ENCODE measurements around the gene PRPF31.
A peak's percentile ranks its signal among the peaks of the same experiment; 100 is the strongest.

Gene PRPF31

DNA sequence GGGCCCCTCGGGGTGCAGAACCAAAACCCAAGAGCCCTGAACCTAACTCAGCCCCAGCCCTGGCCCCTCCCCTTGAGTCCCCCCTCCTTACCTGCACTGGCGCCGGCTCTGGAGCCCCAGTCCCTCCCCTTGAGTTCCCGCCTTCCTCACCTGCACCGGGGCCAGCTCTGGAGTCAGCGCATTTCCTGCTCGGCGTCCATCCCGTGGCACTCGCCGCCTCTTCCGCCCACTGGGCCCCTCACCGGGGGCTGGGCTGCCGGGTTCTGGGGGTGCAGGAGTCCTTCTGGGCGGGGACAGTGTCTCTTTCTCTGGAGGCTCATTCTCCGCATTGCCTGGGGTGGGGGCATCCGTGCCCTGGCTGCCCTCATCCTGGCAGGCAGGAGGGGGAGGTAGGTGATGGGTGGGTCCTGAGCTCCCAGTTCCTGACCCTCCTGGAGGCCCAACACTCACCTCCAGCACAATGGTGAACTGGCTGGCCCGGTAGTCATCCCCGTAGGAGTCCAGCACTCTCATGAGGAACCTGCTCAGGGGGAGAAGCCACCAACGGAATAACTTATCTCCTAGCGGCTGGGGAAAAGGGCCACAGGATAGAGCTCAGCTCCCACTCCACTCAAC, 7.6 kb upstream of the PRPF31 start:
- no peak for DNase-seq (ENCODE audit: low read depth)

DNA sequence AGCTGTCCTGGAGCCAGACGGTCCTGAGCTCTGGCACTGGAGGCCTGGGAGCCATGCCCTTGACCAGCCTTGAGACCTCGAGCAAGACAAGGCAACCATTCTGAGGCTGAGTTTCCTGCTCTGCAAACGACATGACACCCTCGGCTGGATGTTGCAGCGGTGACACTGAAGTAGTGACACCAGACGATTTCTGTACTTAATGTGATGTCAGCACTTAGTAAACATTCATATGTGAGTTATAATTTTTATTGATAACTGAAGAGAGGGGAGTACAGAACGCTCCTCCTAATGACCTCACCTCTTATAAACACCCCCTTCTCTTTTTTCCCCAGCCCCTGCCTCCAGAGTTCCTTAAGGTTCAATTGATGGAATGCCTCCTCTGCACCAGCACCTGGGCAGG, 7.1 kb upstream of the PRPF31 start:
- DNase-seq (ENCODE audit: low read depth): no peak

DNA sequence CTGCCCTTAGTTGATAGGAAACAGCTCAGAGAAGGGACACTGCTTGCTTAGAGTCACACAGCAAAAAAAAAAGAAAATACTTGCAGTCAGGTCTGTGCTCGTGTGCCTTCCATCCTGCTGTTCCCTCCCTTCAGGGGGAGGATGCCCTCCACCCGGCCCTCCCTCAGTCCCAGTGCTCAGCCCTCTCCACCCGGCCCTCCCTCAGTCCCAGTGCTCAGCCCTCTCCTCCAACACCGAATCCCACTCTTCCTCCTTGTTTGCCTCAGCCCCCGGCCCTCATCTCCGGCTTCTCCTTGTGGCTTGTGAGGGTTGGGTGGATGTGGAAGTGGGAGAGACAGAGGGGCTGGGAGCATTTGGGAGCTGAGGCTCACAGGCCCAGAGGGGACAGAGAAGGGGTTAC, 5.9 kb upstream of the PRPF31 start:
- no peak for DNase-seq (ENCODE audit: low read depth)

DNA sequence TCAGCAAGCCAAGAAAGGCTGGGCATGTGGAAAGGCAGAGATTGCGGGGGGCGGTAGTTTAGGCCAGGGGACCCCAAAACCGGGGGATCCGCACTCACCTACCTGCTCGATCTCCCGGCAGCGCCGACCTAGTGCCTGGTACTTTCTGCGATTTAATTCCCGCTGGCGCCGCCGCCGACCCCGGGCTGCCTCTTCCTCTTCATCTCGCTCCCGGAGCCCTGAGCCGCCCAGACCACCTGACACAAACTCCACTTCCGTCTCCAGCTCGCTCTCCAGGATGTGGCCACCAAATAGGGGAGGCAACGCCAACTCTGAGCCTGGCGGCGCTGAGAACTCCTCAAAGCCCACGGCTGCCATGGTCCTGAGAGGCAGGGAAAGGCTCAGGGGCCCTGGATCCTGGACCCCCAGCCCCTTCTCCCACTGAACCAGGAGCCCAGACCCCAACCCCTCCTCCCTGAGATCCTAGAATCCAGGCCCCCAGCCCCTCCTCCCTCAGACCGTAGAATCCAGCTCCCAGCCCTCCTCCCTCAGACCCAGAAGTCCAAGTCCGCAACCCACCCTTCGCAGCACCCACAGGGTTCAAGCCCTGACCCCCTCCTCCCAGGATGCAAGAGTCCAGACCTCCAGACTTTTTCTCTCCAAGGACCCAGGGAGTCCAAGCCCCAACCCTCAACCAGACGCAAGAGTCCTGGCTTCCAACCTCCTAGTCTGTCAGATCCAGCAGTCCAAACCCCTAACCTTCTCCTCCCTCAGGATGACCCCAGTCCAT, 1.0 kb upstream of the PRPF31 start:
- DNase-seq (ENCODE audit: low read depth): peak; percentile 15

DNA sequence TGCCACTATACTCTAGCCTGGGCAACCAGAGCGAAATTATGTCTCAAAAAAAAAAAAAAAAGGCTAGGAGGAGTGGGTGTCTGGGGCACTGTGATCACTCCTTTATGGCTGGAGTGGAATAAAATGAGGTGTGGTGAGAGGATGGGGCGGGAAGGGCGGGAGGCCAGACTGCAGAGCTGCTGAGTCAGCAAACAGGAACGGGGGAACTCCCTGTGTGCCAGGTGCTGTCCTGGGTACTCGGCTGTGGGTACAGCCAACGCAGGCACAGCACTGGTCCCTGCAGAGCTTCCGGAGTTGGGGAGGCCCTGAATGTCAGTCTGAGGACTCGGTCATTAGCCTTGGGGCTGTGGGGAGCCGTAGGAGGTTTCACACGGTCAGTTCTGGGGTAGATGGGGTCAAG, 5.7 kb downstream of the PRPF31 start:
- DNase-seq (ENCODE audit: low read depth): no peak

DNA sequence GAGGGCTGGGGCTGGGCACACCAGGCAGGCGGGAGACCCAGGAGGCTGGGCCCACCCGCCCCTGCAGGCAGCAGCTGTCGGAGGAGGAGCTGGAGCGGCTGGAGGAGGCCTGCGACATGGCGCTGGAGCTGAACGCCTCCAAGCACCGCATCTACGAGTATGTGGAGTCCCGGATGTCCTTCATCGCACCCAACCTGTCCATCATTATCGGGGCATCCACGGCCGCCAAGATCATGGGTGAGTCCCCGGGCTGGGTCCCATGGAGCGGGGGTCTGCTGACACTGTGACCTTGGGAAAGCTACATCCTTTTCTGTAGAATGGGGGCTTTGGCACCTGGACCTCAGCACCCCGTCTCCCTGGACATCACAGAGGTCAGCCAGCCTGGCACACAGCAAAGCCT, 8.1 kb downstream of the PRPF31 start:
- DNase-seq (ENCODE audit: low read depth): no peak

DNA sequence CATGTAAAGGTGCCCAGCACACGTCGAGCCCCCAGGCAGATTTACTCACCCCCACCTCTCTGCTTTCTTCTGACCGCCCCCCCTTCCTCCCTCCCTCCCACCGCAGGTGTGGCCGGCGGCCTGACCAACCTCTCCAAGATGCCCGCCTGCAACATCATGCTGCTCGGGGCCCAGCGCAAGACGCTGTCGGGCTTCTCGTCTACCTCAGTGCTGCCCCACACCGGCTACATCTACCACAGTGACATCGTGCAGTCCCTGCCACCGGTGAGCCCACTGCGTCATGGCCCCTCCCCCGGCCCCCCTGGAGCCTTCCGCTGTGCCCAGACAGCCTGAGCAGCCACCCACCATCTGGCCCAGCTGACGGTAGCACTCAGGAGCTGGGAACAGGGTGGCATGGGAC, 8.8 kb downstream of the PRPF31 start:
- no peak for DNase-seq (ENCODE audit: low read depth)

DNA sequence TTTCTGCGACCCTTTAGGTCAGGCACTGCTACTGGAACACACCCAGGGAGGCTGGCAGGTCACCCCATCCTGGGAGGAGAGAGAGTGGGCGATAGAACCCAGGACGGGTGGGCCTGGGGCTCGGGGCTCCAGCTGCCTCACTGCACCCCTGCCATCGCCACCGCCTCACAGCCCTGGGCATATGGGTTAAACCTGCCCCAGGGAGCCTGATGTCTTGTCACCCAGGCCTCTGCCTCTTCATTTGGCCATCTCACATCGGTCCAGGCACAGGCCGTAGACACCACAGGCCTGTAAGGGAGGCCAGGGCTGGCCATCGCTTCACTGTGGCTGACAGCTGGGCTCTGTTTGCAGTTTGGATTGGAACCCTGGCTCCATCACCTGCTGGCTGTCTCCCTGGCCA, 10.2 kb downstream of the PRPF31 start:
- DNase-seq (ENCODE audit: low read depth): no peak

DNA sequence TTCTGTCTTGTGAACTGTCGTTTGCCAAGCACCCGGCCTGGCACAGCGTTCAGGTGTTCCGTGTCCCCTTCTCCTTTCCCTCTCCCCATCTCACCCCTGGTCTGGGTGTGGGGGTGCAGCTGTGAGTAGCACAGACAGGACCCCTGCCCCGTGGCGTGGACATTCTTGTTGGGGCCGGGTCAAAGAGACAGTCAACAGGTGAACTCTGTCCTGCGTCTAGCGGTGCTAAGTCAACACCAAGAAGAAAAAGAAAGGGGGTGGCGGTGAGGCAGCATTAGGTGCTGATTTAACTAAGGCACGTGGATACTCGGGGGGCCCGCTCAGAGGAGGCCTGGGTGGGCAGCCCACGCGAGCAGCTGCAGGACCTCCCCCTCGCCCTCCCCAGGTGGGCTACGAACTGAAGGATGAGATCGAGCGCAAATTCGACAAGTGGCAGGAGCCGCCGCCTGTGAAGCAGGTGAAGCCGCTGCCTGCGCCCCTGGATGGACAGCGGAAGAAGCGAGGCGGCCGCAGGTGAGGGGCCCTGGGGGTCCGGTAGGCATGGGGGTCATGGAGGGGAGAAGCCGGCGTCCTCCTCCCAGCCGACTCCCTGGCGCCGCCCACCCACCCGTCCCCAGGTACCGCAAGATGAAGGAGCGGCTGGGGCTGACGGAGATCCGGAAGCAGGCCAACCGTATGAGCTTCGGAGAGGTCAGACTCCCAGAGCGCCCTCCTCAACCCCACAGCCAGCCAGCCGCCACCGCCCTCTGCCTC, 12.3 kb downstream of the PRPF31 start:
- no peak for DNase-seq (ENCODE audit: low read depth)

DNA sequence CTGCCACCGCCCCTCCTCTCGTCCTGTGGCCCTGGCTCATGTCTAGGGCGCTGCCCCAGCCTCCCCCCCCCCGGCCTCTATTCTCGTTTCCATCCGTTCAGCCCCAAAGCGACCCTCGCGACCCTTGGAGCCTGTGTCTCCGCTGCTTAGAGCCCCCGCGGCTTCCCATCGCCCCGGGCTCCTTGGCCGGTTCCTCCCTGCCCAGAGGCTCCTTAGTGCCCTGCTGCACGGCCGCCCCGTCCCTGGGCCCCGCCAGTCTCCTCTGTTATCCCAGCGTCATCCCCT, 12.8 kb downstream of the PRPF31 start:
- no peak for DNase-seq (ENCODE audit: low read depth)

DNA sequence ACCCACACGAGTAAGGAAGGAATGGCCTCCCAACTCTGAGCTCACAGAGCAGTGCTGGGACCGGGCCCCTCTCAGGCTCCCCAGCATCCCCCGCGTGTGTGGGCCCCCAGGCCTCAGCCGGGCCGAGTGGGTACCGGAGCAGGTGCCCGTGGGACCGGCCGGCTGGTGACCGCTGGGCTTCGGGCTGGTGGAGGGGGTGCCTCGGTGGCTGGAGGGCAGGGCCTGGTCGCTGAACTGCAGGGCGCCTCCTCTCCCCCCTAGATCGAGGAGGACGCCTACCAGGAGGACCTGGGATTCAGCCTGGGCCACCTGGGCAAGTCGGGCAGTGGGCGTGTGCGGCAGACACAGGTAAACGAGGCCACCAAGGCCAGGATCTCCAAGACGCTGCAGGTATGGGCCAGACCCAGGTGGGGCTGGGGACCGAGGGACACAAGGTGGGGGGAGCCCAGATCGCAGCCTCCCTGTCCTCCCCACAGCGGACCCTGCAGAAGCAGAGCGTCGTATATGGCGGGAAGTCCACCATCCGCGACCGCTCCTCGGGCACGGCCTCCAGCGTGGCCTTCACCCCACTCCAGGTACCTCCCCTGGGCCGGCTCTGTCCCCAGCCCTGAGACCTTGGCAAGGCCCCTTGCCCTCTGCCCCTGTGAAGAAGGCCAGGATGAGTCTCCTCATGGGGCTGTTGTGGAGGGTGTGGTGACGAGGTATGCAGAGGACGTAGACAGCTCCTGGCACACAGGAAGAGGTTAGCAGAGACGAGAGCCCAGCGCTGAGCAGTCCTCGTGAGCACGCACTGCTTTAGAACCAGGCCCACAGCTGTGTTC, 13.5 kb downstream of the PRPF31 start:
- no peak for DNase-seq (ENCODE audit: low read depth)

DNA sequence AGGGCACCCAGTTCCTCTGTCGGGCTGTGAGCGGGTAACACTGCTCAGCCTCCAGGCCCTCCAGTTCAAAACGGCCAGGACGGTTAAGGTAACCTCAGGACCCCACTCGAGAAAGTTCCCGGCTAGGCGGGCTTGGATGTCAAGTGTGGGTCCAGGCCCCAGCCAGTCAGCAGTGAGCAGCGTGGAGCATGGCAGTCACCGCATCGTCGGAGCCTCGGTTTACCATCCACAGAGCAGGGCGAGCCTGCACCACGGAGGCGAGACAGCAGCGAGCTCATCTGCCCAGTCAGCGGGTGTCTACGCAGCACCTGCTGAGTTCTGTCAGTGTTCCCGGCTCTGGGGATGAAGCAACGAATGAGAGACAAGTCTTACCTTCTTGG, 14.1 kb downstream of the PRPF31 start:
- no peak for DNase-seq (ENCODE audit: low read depth)

DNA sequence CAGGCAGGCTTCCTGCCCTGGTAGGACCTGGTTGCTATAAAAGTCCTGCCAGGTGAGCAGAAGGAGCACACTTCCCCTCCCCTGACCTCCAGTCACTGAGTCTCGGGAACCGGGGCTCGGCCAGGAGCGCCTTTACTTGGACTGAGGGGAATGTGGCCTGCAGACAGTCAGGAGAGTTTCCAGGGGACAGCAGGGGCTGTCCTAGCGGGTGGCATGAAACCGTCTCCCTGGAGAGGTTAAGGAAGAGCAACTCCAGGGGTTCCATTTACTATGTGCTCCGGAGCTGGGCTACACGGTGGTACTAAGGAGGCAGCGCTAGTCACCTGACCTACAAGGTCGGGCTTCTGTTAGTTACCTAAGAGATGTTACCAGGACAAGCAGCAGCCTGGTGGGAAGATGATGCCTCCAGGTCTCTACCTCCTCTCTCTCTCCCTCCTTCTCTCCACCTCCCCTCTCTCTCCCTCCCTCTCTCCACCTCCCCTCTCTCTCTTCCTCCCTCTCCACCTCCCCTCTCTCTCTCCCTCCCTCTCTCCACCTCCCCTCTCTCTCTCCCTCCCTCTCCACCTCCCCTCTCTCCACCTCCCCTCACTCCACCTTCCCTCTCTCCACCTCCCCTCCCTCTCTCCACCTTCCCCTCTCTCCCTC, 17.9 kb downstream of the PRPF31 start:
- no peak for DNase-seq (ENCODE audit: low read depth)

DNA sequence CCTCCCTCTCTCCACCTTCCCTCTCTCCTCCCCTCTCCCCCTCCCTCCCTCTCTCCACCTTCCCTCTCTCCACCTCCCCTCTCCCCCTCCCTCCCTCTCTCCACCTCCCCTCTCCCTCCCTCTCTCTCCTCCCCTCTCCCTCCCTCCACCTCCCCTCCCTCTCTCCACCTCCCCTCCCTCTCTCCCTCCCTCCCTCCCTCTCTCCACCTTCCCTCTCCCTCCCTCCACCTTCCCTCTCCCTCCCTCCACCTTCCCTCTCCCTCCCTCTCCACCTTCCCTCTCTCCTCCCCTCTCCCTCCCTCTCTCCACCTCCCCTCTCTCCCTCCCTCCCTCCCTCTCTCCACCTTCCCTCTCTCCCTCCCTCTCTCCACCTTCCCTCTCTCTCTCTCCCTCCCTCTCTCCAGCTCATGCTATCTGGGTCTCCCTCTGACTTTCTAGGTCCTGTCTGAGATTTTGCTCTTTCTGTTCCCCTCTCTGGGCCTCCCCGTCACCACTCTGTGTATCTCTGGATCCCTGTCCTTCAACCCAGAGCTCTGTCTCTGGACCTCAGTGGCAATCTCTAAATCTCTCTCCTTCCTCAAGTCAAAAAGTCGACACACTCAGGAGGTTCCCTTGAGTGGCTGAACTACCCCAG, 18.5 kb downstream of the PRPF31 start:
- DNase-seq (ENCODE audit: low read depth): no peak

DNA sequence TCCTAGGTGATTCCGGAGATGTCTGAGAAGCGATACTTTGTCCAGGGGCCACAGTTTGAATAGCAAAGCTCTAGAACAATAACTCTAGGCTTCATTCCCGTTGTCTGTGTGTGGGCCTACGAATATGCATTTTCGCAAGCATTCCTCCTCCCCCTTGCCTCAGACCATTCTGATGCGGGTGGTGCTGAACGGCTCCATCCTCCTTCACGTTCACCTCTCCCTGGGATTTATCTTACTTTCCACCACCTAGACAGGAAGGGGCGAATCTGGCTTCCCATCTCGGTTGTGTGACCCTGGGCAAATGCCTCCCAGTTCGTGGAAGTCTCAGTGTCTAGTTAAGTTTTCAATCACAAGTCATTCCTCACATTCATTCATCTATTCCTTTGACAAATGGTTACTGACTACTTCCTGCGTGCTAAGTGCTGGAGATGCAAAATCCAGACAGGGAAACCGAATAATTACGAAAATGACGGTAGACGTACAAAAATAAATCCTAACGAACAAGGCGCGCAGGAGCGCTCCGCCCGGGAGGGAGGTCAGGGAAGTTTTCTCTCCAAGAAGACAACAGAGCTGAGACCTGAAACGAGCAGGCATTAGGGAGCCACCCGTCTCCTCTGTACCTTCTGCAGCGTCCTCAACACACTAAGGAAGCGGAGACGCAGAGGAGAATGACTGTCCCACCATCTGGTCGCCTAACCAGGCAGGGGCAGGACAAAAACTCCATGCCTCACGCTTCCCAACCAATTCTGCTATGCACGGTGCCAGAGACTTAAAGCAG, 20.7 kb downstream of the PRPF31 start:
- no peak for DNase-seq (ENCODE audit: low read depth)

DNA sequence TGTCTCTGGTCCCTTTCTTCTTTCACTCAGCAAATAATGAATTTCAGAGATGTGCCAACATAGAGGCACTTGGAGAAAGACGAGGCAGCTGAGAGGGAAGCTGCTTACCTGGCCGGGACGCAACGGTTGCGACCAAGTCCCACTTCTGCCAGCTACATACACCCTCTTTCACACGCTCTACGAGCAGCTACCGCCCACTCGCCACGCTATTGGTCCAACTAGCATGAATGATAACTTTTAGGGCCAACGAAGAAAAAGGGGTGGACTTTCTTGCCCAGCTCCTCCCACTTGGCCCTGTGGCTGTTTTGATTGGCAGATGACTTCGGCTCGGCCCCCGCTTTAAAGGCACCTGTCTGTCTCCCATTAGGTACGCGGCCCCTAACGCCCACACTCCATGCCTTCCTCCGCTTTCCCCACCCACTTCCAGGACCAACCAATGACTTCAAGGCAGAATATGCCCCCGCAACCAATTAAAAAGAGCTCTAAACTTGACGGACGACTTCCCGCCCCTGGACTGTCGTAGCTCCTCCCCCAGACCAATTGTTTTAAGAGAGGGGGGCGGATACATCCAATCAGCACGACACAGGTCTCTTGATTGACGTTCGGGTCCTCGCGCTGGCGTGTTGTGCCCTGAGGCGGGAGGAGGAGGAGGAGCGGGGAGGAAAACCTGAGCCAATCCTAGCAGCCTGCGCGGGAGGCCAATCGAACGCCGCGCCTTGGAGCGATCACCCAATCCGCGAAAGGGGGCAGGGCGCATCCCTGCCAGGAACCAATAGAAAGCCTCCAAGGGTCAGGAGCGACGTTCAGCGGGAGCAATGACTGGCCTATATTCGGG, 21.5 kb downstream of the PRPF31 start:
- peak; percentile 100 for DNase-seq (ENCODE audit: low read depth)

DNA sequence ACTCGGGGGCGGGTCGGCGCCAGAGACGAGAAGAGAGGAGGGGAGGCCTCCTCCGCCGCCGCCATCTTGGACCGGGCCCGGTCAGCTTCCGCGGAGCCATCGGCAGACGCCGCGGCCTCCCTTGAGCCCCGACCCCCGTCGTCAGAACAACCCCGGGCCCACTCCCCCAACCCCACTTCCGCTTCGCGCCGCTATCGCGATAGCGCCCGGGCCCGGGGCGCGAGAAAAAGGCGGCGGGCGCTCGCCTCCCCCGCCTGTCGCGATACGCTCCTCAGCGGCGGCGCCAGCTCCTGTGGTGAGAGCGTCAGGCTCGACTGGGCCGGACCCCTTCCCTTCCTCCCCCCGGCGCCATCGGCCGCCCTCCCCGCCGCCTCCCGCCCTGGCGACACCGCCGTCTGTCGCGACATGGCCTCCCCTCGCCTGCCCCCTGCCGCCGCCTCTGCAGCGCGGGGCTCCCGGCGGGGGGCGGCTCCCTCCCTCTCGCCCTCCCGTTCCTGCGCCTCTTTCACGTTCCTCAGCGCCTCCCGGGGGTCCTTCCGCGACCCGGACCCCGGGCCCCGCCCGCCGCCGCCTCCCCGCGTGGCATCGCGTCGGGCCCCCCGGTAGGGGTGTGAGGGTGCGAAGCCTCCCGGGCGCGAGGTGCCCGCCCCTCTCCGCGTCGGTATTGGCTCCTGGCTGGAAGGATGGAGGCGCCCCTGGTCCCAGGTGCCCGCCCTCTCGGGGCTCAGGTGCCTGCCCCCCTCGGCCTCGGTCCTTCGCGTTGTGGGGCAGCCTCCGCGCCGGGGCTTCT, 22.3 kb downstream of the PRPF31 start, which contains the start of gene CNOT3:
TSS of gene CNOT3 (plus strand) at position 64 of the 790 bp plus-strand sequence. CDS start 5,217 bp downstream, outside the sequence.
- DNase-seq (ENCODE audit: low read depth): no peak

DNA sequence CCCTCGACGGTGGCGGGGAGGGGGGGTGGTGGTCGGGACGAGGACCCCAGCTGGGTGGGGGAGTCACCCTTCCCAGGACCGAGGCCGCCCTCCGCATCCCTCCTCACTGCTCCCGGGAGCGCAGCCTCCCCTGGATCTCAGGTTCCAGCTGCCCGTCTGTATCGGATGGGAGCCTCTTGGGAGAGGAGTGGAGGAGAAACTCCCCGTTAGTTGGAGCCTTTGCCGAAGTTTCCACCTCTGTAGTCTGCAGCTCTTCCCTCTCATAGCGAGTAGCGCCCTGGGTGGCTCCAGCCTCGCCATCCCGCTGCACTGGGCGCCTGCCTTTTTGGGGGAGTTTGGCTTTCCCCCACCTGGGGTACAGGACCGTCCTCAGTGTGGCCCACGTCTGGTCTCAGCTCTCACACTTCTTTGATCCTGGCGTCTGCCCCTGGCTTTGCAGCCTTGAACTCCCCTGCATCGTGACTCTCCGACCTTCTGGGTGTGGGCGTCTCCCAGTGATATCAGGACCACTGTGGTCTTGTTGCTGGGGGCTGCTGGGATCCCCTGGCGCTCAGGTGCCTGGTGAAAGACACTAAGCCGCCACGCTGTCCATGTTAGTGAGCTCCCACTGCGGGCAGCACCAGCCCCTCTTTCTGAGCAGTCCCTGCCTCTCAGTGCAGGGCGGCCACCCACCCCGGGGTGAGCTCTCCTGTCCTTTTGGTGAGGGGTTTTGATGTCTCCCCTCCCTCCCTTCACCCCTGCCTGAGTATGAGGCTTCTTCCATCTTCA, 23.1 kb downstream of the PRPF31 start:
- no peak for DNase-seq (ENCODE audit: low read depth)

Data from fibroblast of gingiva (primary cell).